ENCODE results near the gene ABCC4. TPM values are rescaled to one million over a fixed set of nuclear protein-coding genes. Genes with fewer than 3 reads are reported as not detected.
A peak's percentile ranks its signal among the peaks of the same experiment; 100 is the strongest.

ABCC4 gene, protein sequence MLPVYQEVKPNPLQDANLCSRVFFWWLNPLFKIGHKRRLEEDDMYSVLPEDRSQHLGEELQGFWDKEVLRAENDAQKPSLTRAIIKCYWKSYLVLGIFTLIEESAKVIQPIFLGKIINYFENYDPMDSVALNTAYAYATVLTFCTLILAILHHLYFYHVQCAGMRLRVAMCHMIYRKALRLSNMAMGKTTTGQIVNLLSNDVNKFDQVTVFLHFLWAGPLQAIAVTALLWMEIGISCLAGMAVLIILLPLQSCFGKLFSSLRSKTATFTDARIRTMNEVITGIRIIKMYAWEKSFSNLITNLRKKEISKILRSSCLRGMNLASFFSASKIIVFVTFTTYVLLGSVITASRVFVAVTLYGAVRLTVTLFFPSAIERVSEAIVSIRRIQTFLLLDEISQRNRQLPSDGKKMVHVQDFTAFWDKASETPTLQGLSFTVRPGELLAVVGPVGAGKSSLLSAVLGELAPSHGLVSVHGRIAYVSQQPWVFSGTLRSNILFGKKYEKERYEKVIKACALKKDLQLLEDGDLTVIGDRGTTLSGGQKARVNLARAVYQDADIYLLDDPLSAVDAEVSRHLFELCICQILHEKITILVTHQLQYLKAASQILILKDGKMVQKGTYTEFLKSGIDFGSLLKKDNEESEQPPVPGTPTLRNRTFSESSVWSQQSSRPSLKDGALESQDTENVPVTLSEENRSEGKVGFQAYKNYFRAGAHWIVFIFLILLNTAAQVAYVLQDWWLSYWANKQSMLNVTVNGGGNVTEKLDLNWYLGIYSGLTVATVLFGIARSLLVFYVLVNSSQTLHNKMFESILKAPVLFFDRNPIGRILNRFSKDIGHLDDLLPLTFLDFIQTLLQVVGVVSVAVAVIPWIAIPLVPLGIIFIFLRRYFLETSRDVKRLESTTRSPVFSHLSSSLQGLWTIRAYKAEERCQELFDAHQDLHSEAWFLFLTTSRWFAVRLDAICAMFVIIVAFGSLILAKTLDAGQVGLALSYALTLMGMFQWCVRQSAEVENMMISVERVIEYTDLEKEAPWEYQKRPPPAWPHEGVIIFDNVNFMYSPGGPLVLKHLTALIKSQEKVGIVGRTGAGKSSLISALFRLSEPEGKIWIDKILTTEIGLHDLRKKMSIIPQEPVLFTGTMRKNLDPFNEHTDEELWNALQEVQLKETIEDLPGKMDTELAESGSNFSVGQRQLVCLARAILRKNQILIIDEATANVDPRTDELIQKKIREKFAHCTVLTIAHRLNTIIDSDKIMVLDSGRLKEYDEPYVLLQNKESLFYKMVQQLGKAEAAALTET (N-terminal part only)
- 171 and 231 TPM in 2 replicates for total RNA-seq (2011; cell fraction: chromatin; rRNA removed; ENCODE audit: low replicate concordance)
- total RNA-seq (2011; cell fraction: nucleolus; rRNA removed): 78.9 and 97.5 TPM in 2 replicates
- 124 and 134 TPM in 2 replicates for total RNA-seq (2011; cell fraction: nucleoplasm; rRNA removed)
- 21.7 and 25.7 TPM in 2 replicates for total RNA-seq (2014; rRNA removed)
- total RNA-seq (2014; rRNA removed; fragmentation: Illumina TruSeq; extraction: Trizol): 37.2 and 42.3 TPM in 2 replicates
- total RNA-seq (2015; rRNA removed; fragmentation: Illumina TruSeq; extraction: Trizol): 22.8 and 25.4 TPM in 2 replicates
- 35.8 and 37.3 TPM in 2 replicates for total RNA-seq (2021)
- 34.4 and 46.1 TPM in 2 replicates for polyA plus RNA-seq (2011; rRNA removed)
- polyA plus RNA-seq (2011; cell fraction: cytosol; rRNA removed): 14.7 and 26.7 TPM in 2 replicates
- polyA plus RNA-seq (2011; cell fraction: nucleus; rRNA removed): 20.7 and 26.2 TPM in 2 replicates
- 16.4 and 18.6 TPM in 2 replicates for polyA plus RNA-seq (2012)
- polyA plus RNA-seq (2014; fragmentation: Illumina TruSeq; extraction: Trizol): 24.3 and 26.9 TPM in 2 replicates
- 10 to 100 TPM in 1 of 2 experiments, 1 to 10 TPM in 1; 9.4 to 10.5 TPM for polyA plus RNA-seq (2014; fragmentation: Nextera tagmentation; extraction: Ambion mirVana)
- 16.7 and 19.5 TPM in 2 replicates for polyA plus RNA-seq (2014; rRNA removed)
- polyA minus RNA-seq (2011; rRNA and poly(A)+ RNA removed): 125 and 134 TPM in 2 replicates
- polyA minus RNA-seq (2011; cell fraction: cytosol; rRNA and poly(A)+ RNA removed): 43.1 and 44.1 TPM in 2 replicates
- polyA minus RNA-seq (2011; cell fraction: nucleus; rRNA and poly(A)+ RNA removed): 48.1 and 77.4 TPM in 2 replicates
- percentile 73 among the genes with signal in this experiment for Bru-seq, nascent RNA
- BruChase-seq, experiment 1, labeled RNA remaining after a 2-hour chase: percentile 80 among the genes with signal in this experiment
- BruChase-seq, experiment 2, labeled RNA remaining after a 6-hour chase: percentile 79 among the genes with signal in this experiment
- long read RNA-seq, experiment 1, full-length matches to known transcripts: 54 of 130 reads
- long read RNA-seq, experiment 1, partial matches to known transcripts: 32 of 130 reads
- long read RNA-seq, experiment 1, other reads (novel, unspliced or antisense): 44 of 130 reads
- long read RNA-seq, experiment 2, partial matches to known transcripts: 8 of 30 reads
- long read RNA-seq, experiment 2, other reads (novel, unspliced or antisense): 21 of 30 reads
- long read RNA-seq, experiment 3, partial matches to known transcripts: 8 of 13 reads
- long read RNA-seq, experiment 3, other reads (novel, unspliced or antisense): 2 of 13 reads

DNA sequence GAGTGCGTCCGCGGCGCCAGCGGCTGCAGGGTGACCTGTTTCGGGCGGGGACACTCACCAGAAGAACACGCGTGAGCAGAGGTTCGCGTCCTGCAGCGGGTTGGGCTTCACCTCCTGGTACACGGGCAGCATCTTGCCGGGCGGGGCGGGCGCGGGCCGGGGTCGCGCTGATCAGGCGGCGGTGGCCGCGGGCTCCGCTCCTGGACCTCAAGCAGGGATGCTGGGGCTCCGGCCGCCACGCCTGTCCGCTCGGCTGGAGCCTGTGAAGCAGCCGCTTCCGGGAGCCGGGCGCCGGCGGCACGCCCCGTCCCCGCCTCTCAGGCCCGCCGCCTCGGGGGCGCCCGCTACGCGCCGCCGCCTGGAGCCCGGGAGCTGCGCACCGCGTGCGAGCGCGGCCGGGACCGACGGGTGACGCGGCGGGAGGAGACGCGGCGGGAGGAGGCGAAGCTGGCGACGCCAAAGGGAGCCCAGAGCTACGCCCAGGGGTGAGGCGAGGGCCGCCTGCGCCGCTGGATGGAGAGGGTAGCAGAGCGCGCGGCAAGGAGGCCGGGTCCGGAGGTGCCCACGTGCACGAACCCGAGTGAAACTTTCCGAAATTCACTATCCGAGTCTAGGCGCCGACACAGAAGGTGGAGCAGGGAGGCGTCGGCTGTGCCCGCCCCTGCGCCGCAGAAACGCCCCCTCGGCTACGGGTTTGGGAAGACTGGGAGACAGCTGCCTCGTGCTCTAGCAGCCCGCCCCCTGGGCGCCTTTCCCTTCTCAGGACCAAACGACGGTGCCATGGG, at the start of gene ABCC4:
ABCC4 (minus strand) TSS at position 269 of the 785 bp plus-strand sequence; CDS start at position 132, 137 bp downstream.
- Histone ChIP-seq H3K4me3 (peak within 1 kb of the TSS; percentile 86), H3K9ac (ENCODE audit: insufficient read depth in 1 of 2, low read depth in 2 of 2, low read length in 2 of 2) (peak within 1 kb of the TSS; percentile 79 to 96), H3K9me1 (ENCODE audit: control insufficient read depth, insufficient read depth, low read length) (no peaks in the 10 kb centered on the region), H3K27me3 (ENCODE audit: control insufficient read depth in 2 of 2, insufficient read depth in 2 of 2, low read length in 2 of 2) (no peaks in the 10 kb centered on the region), H2AFZ (ENCODE audit: low read depth, low read length) (peak within 1 kb of the TSS; percentile 98), H3K4me2 (ENCODE audit: insufficient read depth, low read length) (peak within 1 kb of the TSS; percentile 98), H3K9me3 (replicated peaks; ENCODE audit: control insufficient read depth, insufficient read depth, low read depth, low read length) (no peaks in the 10 kb centered on the region), H3K27ac (ENCODE audit: extremely low read depth, low read depth, low read length) (peak within 1 kb of the TSS; percentile 88), H4K20me1 (replicated peaks; ENCODE audit: control insufficient read depth, insufficient read depth, low read length) (no peaks in the 10 kb centered on the region), H3K4me1 (replicated peaks in 1 of 2; ENCODE audit: control insufficient read depth in 2 of 2, insufficient read depth in 2 of 2, low read length in 2 of 2) (peaks cover 22 to 30% of the 10 kb centered on the region in 2 experiments; a peak in 4 of 5 replicates), H3K36me3 (ENCODE audit: control insufficient read depth, insufficient read depth, low read length) (peaks cover 15% of the 10 kb centered on the region; the same call in 2 of the 3 replicates), H3K79me2 (ENCODE audit: control insufficient read depth, insufficient read depth, low read length) (peaks cover 69% of the 10 kb centered on the region)
- FAIRE-seq (no peak), DNase-seq (ENCODE audit: extremely low read depth in 1 of 4, low spot score in 3 of 4) (peak; percentile 77 to 81 (median 80)), ATAC-seq (peak; percentile 90)
- TSS peak; percentile 62 for BruUV-seq (replicated peaks)
- in situ Hi-C loops (cut with MboI): no loop called here
- under 1% methylated on average over 24 of the region's 98 CpGs for WGBS (ENCODE audit: insufficient coverage, low coverage, missing lambda C conversion rate)
- POLR2A ChIA-PET: interaction anchor here (0.6 to 1.0 kb wide), 4 partner anchors 9 to 147 kb away, joined by 3 to 4 read pairs (median 4); no protein-coding TSS in a partner anchor
- CTCF ChIA-PET (ENCODE audit: low intra/inter-chr PET ratio): no interaction called here
- intact Hi-C loops (cut with micrococcal nuclease): loop anchor here (5.0 kb wide), 1 partner anchor 109 kb away; no protein-coding TSS in a partner anchor
- TF ChIP-seq, protein P1, sequence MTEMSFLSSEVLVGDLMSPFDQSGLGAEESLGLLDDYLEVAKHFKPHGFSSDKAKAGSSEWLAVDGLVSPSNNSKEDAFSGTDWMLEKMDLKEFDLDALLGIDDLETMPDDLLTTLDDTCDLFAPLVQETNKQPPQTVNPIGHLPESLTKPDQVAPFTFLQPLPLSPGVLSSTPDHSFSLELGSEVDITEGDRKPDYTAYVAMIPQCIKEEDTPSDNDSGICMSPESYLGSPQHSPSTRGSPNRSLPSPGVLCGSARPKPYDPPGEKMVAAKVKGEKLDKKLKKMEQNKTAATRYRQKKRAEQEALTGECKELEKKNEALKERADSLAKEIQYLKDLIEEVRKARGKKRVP (CRISPR knock-in tag; IDR thresholded peaks at IDR 0.05): no peak
- TF ChIP-seq MECOM (CRISPR knock-in tag; IDR thresholded peaks at IDR 0.05): no peak
- TF ChIP-seq ATF1 (CRISPR knock-in tag; IDR thresholded peaks at IDR 0.05): no peak
- TF ChIP-seq ATF1 (tag; IDR thresholded peaks at IDR 0.05): peak; percentile 72
- TF ChIP-seq NFATC3 (IDR thresholded peaks at IDR 0.05): no peak
- TF ChIP-seq PHF20 (IDR thresholded peaks at IDR 0.05; ENCODE audit: partially characterized antibody): no peak
- peak; percentile 26; the same call in 1 of the 2 replicates for TF ChIP-seq MXI1 (IDR thresholded peaks at IDR 0.05; ENCODE audit: low read depth, low read length)
- TF ChIP-seq SRSF9 (IDR thresholded peaks at IDR 0.05; ENCODE audit: borderline replicate concordance, low read depth, low read length): no peak
- TF ChIP-seq, protein P2, sequence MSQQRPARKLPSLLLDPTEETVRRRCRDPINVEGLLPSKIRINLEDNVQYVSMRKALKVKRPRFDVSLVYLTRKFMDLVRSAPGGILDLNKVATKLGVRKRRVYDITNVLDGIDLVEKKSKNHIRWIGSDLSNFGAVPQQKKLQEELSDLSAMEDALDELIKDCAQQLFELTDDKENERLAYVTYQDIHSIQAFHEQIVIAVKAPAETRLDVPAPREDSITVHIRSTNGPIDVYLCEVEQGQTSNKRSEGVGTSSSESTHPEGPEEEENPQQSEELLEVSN (IDR thresholded peaks at IDR 0.05; ENCODE audit: borderline replicate concordance in 1 of 2, extremely low read depth in 1 of 2, insufficient read depth in 1 of 2, insufficient read length in 1 of 2, low read depth in 1 of 2, low read length in 1 of 2, poor library complexity in 1 of 2, severe bottlenecking in 1 of 2): peak; percentile 97

Data from K562 (cell line).